C1 segment of cervical spinal cord (tissue), 14 donors: ENCODE measurements around the gene SLC46A1.
A peak's percentile ranks its signal among the peaks of the same experiment; 100 is the strongest.
"Not testable (repeated sequence)": the region's sequence is repeated elsewhere in the genome, so short reads cannot be mapped to it uniquely, and the experiment has no call there.

Experiments used
- DNase-seq, 14 donors: peaks; one replicate each; lab custom pipeline; 2025; lab: John Stamatoyannopoulos, UW

SLC46A1 gene

DNA sequence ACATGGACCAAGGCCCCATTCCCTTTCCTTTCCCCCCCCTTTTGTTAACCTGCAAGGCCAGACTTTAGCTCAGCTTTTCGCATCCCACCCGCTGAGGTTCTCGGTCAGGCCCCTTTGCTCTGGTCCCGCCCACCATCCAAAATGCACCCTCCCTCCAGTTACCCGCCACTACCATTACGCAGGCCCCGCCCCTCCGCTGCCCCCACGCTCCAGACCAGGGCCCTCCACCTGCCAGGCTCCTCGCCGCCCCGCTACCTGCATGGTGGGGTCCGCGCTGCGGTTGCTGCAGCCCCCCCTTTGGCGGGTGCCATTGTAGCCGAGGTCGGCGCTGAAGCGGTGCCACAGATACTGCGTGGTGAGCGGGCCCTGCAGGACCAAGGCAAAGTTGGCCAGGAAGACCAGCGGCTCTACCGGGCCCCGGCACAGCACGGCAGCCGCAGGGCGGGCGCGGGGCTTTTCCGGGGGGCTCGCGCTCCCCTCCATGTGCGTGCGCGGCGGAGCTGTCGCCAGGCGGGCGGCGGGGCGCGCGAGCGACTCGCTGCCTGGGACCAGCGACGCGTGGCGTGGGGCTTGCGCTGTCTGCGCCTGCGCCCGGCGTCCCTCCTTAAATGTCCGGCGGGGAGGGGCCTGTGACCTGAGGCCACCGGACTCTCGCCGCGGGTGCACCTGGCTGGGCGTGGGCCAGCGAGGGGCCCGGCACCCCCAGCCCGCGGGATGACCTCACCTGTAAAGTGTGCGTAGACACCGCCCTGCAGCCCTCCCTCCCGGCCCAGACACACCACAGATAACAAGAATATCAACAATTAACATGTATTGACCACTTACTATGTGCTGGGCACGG lies at the start of gene SLC46A1:
Gene SLC46A1, minus strand, starts transcription at position 581 of the 841 bp plus-strand sequence. Its CDS starts 98 bp downstream, at position 483.
- DNase-seq, result peak in 12 of 14 donors; percentile 18 to 76 (median 48)

DNA sequence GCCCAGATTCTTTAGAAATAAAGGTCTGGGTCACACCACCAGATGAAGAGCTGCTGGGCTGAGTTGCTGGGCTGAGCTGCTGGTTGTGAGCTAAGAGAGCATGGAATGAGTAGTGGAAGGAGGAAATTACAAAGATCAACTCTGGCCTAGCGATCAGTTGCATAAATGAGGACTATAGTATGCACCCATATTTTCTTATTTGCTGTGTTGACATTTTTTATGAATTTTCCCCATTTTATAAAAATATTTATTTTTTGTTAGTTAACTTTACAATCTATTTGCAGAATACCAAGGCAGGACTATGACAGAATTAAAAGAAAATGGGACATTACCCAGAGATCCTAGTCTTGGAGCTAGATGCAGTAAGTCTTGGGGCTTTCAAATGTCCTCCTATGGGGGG lies 43.8 kb upstream of the SLC46A1 start:
- DNase-seq, result no peak

DNA sequence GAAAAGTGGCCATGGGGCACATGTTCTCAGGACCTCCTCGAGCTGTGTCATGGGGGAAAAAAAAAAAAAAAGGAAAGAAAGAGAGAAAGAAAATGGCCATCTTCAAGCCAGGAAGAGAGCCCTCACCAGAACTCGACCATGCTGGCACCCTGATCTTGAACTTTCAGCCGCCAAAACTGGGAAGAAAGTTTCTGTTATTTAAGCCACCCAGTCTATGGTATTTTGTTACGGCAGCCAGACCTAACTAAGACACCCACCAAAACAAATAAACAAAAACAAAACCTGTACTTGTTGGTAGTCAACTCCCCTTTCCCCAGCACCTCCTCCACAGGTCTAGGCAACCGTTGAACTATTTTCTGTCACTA lies 41.4 kb upstream of the SLC46A1 start:
- DNase-seq, result no peak

DNA sequence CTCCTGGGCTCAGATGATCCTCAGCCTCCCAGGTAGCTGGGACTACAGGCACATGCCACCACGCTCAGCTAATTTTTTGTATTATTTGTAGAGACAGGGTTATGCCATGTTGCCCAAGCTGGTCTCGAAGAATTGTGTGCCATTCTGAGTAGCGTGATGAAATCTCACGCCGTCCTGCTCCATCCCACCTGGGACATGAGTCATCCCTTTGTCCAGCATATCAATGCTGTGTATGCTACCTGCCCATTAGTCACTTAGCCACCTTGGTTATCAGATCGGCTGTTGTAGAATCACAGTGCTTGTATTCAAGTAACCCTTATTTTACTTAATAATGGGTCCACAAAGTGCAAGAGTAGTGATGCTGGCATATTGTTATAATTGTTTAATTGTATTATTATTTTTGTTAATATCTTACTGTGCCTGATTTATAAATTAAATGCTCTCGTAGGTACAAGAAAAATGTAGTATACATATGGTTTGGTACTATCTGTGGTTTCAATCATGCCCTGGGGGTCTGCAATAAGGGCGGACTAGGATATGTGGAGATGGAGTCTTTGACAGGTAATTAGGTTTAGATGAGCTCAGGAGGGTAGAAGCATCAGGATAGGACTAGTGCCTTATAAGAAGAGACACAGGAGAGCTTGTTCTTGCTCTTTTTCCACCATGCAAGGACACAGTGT lies 40.8 kb upstream of the SLC46A1 start:
- DNase-seq, result no peak

DNA sequence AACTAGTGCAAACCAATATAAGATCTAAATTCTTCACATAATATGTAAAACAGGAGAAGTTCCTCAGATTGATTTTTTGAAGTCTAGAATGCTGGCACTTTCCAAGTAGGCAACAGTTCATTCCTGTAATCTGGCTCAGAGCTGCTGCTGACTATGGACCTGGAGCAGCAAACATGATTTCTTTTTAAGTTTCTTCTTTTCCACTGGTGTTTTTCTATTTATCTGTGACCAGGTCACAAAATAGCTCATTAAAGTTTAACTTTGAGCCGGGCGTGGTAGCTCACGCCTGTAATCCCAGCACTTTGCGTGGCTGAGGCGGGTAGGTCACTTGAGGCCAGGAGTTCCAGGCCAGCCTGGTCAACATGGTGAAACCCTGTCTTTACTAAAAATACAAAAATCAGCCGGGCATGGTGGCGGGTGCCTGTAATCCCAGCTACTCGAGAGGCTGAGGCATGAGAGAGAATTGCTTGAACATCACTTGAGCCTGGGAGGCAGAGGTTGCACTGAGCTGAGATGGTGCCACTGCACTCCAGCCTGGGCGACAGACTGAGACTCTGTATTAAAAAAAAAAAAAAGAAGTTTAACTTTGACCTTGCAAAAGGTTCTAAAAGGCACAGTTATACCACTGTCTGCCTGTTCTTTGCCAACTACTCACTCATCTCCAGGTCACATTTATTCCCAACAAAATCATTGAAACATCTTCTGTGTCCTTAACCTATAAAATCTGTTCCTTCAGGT lies 38.1 kb upstream of the SLC46A1 start:
- no peak for DNase-seq

DNA sequence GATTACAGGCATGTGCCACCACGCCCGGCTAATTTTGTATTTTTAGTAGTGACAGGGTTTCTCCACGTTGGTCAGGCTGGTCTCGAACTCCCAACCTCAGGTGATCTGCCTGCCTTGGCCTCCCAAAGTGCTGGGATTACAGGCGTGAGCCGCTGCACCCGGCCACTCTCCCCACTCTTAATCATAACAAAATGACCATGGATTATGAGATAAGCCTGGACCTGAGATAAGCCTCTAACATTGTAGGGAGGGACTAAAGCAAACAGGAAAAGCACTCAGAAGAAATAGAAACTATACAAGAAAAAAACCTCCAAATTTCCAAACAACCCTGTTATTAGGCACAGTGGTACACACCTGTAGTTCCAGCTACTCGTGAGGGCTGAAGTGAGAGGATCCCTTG lies 28.3 kb upstream of the SLC46A1 start:
- DNase-seq, result not testable (repeated sequence)

DNA sequence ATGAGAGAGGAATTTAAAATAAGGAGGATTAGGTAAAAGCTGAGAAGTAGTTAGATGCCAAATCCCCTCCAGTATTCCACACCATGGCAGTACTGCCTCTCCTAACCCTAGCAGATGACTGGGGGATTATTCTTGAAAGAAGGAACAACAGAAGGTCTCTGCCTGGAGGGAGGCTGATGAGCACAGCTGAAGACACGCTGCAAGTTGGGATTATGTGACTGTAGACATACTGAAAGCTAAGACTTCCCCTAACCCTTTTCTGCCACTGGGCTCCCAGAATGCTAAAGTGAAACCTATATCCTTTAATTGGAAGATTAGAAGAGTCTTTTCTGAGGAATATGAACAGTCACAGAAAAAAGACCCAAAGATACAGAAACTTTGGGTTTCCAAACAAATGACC lies 27.7 kb upstream of the SLC46A1 start:
- DNase-seq, result no peak

DNA sequence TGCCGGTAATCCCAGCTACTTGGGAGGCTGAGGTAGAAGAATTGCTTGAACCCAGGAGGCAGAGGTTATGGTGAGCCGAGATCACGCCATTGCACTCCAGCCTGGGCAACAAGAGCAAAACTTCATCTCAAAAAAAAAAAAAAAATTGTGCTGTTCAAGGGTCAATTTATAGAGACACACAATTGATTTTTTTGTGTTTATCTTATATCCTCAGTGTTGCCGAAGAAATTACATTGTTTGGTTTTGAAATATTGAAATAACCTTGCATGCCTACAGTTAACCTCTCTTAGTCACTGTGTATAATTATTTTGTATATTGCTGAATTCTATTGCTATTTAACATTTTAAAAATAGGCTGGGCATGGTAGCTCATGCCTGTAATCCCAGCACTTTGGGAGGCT lies 22.0 kb upstream of the SLC46A1 start:
- not testable (repeated sequence) for DNase-seq

DNA sequence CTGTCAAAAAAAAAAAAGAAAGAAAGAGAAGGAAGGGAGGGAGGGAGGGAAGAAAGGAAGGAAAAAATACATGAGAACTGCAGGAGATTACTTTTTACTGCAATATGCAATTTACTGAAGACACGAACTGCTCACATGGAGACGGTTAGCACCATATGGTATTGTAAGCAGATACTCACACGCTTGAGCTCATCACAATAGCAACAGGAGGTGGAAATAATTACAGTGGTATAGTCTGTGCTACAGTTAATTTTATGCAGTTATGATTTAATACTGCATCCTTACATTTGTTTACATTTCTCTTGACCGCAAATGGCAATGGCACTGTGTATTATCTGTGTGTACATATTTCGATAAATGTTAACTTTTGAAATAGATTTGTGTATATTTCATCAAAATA lies 21.4 kb upstream of the SLC46A1 start:
- DNase-seq, result no peak

DNA sequence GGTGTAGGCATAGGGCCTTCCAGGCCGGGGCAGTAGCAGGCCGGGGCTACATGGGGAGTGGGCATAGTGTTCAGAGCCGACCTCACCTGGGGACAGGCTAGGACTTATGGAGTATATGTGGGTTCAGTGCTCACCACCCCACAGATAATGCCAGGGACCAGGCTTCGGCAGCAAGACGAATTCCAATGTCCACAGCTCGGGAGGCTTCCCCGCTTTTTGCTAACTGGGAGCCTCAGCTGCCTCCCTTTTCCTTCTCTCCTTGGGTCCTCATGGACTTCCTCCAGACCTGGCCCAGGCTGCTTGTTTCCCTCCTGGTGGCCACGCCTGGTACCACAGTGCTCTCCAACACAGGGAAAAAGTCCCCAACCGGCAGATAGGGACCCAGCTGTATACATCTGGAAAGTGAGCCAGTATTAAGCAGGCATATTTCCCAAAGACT lies 20.1 kb upstream of the SLC46A1 start:
- DNase-seq, result no peak

DNA sequence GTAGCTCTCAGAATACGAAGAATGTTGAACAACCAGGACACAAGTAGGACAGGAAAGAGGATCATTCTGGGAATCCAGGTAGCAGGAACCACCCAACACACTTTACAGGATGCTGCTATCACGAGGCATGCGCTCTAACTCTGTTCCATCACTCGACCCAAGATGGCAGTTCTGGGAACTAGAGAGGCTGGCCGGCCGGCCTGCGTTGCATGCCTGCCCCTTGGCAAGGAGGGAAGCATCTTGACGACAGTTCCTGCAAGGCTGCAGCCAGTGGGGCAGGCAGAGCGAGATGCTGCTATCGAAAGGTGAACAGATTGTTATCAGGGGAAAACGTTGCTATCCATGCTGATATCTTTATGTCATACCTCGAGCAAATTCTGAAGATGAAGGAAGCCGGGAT lies 19.2 kb upstream of the SLC46A1 start:
- no peak for DNase-seq

DNA sequence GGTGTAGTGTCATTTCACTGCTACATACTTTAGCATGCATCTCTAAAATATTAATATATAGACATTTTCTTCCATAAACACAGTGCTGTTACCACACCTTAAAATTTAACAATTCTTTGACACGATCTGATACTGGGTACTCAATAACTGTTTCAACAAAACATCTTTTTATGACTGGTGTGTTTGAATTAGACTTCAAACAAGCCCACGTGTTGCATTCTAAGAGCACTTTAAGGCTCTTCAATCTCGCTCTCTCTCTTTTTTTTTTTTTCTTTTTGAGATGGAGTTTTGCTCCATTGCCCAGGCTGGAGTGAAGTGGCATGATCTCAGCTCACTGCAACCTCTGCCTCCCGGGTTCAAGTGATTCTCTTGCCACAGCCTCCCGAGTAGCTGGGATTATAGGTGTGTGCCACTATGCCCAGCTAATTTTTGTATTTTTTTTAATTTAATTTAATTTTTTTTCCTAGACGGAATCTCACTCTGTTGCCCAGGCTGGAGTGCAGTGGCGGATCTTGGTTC lies 15.8 kb upstream of the SLC46A1 start:
- DNase-seq, result no peak

DNA sequence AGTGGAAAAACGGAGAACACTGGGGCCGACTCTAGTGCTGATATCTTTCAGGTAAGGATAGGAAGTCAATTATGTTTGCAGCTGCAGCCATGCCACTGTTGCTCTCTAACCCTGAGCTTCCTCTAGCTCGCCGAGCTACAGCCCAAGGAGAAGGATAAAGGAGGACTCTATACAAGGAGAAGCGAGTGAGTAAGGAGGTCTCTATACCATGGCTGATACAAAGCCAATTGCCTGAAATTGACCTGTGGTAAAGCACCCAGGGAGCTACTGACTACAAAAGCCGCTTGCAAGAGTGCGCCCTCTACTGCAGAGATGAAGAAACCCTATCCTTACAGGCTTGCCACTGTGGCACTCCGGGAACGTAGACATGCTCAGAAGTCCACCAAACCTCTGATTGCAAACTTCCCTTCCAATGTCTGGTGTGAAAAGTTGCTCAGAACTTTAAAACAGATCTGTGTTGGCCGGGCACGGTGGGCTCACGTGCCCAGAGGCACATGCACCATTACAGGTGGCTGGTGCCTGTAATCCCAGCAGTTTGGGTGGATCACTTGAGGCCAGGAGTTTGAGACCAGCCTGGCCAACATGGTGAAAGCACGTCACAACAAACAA lies 10.8 kb upstream of the SLC46A1 start:
- peak in 3 of 14 donors; percentile 8 to 24 (median 10) for DNase-seq

DNA sequence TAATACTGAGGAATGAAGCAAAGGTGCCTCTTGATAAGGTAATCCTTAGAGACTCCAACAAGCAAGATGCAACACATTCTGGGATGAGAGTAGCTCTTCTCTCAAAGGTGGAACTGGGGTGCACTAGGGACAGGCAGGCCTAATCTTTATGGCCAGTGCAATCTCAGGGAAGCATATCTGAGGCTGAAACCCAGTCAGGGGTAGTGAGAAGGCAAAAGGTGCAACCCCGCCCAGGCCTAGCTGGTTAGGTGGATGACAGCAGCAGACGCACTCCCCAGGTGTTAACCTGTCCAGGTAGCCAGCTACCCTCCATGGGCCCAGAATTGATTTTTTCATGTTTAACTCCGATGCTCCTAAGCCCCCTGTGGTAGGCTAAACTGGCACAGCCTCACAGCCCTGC lies 9.9 kb upstream of the SLC46A1 start:
- DNase-seq, result no peak

DNA sequence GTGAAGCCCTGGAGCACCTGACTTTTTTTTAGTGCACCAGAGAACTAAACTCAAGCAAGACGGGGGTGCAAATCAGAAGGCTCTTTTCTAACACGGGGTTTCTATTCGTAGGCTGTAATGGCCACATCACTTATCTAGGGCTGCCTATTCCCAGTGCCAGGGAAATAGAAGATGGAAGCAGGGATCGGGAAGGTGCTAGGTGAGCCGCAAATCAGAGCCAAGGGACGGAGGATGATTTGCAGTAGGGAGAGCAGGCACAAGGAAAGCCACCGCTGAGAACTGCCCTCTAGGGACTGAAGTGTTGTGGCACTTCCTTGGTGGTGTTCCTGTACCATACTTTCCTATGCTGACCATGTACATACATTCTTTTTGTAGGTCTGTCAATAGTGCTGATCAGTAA lies 7.8 kb upstream of the SLC46A1 start:
- DNase-seq, result no peak

DNA sequence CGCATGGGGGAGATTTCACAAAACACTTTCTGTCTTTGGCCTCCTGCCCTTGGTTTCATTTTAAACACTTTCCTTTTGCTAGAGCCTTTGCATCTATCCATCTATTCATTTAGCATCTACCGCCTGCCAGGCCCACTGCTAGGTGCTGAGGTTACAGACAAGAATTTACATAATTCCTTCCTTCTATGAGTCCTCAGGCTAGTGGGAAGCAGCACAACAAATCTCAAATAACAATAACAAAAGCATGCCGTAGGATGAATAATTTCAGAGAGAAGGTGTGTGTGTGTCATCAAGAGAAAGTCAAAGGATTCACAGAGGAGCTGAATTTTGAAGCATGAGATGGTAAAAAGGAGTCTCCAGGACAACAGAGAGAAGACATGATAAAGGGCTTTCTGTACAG lies 6.1 kb upstream of the SLC46A1 start:
- DNase-seq, result no peak

DNA sequence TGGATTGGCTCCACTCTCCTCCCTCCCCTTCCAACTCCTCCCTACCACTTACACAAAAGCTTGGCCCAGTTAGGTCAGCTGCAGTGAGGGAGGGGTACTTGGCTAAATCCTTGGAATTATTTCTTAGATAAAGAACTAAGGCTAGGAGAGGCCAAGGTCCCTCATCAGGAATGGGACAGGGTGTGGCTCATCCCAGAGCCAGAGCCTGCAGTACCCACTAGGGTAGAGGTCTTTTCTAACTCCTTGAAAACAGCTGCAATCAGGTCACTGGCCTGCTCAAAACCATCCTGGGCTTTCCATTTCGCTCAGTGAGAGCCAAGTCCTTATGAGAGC lies 1.9 kb upstream of the SLC46A1 start:
- no peak for DNase-seq

DNA sequence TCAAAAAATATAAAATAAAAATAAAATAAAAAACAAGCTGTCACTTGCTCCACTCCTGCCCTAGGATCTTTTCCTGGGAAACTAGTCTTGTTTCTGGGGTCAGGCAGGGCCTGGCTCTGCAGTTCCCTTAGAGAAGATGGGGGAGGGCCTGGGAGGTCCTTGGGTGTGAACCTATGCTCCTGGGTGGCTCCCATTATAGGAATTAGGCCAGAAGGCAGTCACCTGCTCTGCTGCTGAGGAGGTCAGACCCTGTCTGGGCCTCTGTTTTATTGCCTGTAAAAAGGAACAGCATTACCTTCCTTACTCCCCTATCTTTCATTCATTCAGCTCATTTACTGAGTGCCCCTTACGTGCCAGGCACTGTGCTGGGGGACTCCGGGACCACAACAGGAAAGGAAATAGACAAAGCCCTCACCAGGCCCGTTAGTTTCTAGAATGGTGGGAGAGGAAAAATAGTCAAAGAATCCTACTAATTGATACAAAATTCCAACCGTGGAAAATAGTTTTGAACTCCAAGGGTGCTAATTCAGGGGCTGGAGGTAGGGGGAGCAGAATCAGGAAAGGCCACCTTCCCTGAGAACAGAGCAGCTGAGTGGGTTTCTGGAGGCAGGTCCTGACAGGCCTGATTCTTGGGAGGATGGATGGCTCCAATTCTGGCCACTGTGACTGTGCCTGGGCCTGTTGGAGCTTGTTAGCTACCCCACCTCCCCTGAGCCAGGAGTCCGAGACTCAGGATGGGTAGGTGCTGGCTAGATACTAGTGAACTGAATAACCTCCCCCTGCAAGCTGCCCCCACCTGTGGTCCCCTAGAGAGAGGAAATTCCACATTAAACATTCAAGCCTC lies 1.3 kb upstream of the SLC46A1 start:
- no peak for DNase-seq

DNA sequence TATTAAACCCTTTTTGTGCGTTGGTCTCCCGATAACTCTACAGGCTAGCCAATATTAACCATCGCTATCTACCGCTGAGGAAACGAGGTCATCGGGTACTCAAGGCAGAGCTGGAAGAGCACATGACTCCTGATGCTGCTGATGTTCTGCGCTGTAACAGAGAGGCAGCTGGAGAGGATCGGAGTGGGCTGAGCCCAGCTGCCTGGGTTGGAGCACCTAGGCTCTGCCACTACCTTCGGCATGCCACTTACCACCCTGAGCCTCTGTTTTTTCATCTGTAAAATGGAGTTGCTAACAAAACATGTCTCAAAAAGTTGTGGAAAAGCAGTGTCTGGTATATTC lies 432 bp upstream of the SLC46A1 start:
- no peak for DNase-seq

DNA sequence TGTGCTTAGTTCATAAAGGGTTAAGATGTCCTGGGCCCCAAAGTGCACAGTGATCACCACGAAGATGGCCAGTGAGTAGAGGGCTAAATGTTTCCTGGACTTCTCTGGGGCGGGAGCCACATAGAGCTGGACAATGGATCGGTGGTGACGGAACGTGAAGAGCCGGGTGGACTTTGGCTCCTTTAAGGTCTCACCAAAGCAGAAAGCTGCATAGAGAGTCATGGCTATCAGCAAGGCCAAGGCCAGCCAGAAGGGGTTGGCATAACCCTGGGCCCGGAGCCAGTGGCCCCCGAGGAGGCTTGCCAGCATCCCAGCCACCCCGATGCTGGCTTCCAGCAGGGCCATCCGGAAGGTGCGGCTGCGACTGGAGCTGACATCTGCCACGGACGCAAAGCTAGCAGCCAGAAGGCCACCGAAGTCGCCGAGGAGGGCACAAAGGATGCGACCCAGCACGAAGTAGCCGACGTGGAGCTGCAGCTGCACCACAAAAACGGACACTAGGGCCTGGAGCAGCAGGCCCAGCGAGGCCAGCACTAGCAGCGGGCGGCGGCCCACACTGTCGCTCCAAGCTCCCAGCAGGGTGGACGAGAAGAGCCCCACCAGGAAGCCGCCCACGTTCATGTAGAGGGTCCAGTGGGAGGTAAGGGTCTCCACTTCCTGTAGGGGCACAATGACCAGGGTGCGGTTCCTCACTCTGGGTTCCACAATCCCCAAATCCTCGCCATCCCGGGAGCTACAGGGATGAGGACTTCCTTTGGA lies 1.0 kb downstream of the SLC46A1 start:
- peak in 5 of 14 donors; percentile 24 to 59 (median 50) for DNase-seq
